HG03060 (cell line): ENCODE data around the gene MAP4K2.

Experiments used
- ATAC-seq: cut with Tn5 transposase; IDR thresholded peaks from one replicate; pipeline ENCODE4 v1.9.1; 2021; ENCODE audit warnings: low read depth, moderate number of reproducible peaks; ENCODE audit not compliant: unreplicated experiment

MAP4K2 gene

DNA sequence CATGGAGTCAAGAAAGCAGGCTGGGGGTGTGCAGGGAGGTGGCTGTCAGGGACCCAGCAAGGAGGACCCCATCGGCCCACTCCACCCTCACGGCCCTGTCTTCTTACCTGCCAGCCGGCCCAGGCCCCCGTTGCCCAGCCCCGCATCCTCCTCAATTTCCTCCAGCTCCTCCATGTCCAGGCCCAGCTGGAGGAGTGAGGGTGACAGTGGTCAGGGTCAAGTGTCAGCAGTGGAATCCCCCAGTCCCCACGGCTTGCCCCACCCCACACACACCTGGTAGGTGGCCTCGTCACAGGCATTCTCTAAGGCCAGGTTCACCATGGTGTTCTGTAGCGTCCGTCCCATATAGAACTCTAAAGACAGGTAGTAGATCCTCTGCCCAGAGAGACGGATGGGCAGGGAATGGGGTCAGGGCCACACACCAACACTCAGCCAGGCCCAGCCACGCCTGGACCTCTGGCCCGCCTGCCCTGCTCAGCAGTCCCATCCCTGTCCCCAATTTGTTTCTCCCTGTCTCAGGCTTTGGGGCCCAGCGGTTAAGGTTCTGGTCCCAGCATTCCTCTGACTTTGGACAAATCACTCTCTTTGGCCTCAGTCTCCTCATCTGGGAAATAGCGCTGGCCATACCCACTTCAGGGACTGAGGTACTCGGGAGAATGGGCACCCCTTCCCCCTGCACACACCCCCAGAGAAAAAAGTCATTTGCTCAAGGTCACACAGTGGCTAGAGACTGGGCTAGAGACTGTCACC, 44.5 kb downstream of the MAP4K2 start:
- no peak for ATAC-seq

DNA sequence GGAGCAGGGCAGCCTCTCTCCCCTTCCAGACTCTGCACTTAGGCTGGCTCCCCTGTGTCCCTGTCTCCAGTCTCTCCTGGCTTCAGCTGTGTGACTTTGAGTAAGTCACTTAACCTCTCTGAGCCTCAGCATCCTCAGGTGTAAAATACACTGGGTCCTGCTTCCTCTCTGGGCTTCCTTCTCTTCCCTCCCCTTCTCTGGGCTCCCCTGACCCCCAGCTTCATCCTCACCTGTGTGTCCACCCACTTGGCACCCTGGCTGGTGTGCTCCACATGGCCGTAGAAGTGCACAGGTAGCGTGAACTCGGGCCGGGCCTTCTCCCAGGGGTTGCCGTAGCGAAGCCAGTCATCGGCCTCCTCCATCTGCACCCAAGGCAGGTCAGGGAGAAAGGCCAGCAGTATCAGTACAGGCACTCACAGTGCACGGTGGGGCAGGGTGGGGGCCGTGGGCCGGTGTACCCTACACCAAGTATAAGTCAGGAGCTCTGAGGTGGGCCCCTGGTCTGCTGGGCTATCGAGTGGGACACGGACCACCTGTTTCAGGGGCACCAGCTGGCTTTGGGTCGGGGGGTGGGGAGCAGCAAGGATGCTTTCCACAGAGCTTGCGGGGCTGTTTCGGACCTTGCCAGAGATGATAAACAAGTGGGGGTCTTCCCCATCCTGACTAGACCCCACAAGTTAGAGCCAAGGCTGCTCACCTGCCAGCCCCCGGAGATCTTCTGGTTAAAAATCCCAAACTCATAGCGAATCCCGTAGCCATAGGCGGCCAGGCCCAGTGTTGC, 45.3 kb downstream of the MAP4K2 start:
- no peak for ATAC-seq

DNA sequence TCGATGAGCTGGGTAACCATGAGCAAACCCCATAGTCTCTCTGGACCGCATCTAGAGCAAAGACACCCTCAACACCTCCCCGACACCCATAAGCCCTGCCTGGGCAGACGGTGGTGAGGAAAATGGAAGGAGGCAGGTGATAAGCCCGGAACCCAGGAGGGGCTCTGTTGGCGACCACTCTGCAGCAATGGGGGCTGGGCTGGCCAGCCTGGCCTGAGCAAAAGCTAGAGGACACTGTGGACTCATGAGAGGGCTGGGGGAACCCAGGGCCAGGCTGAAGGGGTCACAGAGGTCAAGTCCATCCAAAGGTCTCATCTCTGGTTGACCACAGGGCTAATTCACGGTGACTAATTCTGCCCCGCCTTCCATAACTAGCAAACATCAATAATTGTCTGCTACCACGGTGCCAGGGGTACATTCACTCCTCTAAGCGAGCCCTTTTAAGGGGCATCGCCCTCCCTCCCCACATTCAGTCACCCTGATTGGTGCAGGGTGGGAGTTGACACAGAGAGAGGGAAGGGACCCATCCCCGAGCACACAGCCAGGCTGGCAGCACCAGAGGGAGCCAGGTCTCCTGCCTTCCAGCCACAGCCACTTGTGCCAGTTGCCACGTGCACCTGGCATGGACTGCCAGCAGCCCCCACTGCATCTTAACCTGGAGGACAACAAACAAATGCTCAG, 47.2 kb downstream of the MAP4K2 start:
- ATAC-seq = no peak

DNA sequence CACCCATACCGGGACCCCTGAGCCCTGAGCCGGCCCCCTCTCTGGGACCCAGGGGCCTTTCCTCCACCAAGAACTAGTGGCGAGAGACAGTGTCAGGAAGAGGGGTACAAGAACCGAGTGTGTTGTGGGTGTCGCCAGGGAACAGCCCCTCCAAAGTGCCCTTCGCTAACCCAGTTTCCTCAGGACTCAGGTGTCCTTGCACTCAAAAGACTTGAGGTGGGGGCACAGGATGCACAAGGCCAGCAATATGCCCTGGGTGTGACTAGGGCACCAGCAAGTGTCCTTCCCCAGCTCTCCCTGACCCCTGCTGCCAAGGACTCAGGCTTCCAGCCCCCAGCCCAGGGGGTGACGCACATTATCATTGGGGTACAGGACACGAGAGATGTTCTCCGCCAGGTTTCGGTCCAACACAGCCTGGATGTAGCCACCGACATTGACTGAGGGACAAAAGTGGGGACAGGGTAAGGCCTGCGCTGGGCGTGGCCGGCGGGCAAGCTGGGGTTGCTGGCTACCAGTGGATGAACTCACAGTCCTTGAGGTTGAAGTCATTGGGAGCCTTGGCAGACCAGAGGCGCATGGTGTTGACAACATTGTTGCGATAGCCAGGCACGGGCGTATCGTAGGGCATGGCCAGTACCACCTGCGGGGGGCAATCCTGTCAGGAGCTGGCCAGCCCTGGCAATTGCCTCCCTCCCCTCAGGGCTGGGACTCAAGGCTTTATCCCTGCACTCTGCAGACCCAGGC, 47.9 kb downstream of the MAP4K2 start:
- ATAC-seq = no peak

DNA sequence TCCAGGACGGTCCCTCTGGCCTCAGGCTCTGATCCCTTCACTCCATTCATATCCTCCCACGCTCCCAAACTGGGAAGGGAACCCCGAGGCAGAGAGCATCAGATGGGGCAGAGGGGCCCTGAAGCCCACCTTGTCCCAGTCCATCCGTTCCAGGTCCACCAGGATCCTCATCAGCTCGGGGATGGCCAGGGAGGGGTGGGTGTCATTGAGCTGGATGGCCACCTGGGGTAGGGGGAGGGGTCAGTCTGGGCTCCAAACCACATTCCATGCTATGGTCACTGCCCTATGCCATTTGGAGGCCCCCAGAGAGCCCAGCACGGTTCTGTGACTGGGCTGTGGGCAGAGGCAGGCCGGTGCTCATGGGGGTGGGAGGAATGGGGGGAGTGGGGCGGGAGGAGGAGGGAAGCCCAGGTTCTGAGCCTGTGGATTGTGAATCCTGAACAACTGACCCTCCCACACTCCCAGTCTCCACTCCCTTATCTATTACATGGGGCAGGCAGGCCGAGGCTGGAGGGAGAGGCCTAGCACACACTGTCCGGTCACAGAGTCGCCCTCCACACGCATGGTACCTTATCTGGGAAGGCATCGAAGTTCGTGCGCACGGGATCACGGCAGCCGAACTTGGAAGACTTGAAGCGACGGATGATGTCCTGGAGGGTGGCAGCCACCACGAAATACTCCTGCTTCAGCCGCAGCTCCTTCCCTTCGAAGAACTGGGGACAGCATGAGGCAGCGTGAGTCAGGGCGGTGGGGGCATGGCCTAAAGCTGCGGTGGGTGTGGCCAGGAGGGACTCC, 48.7 kb downstream of the MAP4K2 start:
- ATAC-seq = no peak

DNA sequence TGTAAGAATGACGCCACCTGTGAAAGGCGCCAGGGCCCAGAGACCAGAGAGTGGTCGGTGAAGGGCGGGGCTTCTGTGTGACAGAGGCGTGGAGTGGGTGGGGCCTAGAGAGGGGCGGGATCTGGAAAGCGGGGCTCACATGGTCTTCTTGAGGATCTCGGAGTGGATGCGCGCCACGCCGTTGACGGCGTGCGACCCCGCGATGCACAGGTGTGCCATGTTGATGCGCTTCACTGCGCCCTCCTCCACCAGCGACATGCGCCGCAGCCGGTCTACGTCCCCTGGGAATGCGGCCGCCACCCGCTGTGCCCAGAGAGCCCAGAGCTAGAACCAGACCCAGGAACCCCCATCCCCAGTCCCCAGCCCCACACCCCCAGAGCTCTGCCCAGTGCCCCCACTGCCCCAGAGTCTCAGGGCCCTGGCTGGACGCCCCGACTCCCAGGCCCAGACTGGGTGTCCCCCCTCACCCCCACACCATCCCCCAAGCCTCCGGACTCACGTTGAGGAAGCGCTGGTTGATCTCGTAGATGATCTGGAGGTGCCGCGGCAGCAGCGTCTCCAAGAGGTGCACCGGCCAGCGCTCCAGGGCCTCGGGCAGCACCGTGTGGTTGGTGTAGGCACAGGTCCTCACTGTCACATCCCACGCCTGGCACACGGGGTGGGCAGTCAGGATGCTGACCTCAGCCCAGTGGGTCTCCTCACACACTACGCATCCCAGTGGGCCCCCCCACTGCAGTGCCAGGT, 49.5 kb downstream of the MAP4K2 start:
- ATAC-seq = no peak

DNA sequence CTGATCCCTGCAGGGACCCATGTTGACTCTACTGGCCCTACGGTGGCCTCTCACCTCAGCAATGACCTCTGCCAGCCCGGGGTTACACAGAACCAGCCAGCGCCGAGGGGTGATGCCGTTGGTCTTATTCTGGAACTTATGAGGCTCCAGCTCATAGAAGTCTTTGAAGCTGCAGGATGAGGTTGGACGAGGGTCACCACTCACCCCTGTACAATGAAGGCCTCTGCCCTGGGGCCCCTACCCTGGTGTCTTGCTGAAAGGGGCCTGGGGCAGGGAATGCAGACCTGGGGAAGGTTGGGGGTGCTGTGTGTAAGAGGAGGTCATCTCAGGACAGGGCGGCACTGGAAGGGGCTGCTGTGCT, 50.0 kb downstream of the MAP4K2 start:
- no peak for ATAC-seq

DNA sequence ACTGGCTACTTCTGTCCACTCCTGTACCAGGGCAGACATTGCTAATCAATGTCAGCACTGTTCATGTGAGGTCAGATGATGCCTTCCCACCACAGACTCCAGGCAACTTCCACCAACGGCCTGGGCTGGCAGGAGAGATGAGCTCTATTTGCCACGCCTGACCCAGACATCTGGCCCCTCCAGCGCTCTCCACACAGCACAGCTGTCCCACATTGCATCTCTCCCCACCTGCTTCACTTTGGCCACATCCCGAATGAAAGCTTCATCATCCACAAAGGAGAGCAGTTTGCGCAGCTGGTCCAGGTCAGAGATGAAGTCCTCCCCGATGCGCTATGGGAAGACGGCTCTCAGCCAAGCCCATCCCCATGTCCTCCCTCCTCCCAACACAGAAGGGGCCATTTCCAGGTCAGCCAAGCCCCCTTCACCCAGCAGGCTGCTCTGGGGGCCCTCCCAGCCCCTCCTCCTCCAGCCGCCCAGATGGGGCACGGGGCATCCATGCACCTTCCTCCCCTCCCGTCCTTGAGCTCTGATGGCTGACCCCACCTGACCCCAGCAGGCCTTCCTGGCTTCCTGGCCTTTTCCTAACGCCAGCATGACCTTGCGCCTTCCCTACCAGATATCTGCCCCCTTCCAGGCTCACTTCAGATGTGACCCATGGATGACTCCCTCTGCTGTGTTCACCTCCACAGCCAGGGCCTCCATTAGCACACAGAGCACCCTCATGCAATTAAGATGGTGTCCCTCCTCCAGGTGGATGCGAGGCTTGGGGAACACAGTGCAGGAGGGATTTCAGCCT, 50.6 kb downstream of the MAP4K2 start:
- ATAC-seq = no peak

DNA sequence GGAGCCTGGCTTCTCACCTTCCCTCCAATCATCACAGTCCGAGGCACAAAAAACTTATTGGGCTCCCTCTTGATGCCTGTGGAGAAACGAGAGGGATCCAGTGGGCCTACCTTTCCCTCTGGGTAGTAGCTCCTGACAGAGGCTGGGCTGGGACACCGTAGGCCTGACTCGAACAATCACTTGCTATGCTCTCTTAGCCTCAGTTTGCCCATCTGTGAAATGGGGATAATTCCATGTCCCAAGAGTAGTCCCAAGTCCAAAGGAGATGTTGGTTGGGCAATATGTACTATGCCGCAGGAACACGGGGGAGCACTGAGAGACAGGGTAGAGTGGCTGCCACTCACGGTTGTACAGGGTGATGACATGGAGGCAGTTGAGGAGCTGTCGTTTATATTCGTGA, 51.4 kb downstream of the MAP4K2 start:
- no peak for ATAC-seq

DNA sequence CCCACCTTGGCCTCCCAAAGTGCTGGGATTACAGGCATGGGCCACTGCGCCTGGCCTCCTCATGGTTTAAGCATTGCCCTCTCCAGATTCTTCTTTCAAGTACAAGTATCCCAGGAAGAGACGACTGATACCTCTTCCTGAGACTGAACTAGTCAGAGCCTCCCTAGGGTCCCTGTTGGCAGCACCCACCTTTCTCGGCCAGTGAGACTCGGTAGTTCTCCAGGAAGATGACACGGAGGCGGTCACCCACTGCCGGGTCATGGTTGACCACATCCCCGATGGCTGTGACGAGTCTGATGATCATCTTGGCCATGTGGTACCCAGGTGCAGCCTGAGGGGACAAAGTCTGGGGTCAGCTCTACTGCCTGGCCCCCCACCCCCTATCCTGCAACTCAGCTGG, 51.9 kb downstream of the MAP4K2 start:
- ATAC-seq = no peak

DNA sequence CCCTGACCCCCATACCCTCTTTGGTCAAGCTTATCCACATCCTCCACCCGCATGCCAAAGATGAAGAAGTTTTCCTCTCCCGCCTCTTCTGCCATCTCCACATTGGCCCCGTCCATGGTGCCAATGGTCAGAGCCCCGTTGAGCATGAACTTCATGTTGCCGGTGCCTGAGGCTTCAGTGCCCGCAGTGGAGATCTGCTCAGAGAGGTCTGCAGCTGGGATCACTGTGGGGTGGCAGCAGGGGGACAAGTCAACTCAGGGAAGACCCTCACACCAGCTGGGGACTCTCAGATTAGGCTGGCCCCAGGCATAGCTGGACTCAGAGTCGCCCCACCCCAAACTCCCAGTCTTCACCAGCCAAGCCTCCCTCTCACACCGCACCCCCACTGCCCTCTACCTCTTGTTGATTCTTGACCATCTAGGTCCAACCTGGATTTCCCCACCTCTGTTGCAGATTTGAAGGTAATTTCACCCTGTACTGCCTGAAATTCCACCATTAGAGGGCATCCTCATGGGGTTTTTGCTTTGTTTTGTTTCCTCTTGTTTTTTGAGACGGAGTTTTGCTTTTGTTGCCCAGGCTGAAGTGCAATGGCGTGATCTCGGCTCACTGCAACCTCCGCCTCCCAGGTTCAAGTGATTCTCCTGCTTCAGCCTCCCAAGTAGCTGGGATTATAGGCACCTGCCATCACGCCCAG, 52.5 kb downstream of the MAP4K2 start:
- ATAC-seq = no peak

DNA sequence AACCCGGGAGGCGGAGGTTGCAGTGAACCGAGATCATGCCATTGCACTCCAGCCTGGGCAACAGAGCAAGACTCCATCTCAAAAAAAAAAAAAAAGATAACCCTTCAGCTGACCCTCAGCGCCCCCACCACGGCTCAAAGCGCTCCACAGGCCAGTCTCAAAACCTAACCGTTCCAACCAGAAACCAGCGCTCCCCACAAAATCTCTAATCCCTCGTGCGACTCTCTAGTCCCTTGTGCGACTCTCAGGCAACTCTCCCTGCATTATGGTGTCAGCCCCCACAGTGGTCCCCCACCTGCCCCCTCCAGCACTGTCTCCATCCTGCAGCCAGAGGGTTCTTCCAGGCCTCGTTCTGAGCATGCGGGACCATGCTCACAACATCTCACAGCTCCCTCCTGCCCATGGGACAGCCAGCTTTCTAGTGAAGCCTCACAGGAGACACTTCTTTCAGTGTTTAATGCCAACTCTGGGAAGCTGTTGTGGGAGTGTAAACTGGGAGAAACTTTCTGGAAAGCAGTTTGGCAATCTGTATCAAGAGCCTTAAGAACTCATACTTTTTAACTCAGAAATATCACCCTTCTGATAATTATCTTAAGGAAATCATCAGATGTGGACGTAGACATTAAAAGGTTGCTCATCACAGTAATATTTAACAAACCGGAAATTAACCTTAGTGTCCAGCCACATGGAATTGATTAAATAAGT, 54.9 kb downstream of the MAP4K2 start:
- ATAC-seq = no peak

DNA sequence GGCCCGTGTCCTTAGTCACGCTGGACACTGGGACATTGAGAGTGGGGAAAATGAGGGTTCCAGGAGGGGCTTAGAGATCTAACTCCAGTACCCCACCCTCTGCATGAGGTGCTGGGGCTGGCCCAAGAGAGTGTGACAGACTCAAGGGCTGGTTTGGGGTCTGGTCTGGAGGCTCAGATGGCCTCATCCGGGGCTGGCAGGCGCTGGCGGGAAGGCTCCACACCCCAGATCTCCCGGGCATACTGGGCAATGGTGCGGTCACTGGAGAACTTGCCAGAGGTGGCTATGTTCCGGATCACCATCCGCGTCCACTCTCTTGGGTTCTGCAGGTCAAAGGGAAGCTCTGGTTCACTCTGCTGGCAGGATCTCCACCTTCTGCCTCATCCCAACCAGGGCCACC, 56.5 kb downstream of the MAP4K2 start:
- ATAC-seq = no peak

DNA sequence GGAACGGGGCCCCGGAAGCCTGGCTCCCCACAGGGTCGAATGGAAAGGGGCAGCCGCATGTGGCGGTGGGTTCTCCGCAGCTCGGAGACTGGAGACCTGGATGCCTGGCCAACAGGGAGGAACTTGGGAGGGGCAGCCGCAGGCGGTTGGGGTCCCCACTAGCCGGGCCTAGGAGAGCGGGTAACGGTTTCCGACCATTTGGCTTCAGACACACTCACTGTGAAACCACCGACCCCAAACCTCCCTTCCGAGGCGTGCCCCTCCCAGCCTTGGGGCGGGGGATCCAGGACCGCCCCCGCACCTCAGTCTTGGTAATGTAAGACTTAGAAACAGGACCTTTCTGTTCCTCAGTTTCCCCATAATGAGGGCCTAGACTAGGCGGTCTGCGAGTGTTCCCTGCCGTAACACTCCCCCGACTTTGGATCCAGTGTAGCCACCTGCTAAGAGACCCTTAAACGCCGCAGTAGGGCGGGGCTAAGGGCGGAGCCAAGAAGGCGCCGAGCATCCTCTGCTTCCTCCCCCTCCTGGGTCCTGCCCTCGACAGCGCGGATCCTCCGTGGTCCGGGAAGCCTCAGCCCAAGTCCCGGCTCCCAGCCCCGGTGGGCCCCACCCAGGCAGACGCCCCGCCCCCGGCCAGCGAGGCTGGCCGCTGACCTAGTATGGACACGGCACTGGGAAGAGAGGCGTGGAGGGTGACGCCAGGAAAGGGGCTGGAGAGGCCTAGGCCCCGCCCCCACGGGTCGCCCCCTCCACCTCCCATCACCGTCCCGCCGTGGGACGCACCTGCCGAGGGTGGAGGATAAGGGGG, 57.3 kb downstream of the MAP4K2 start:
- no peak for ATAC-seq

DNA sequence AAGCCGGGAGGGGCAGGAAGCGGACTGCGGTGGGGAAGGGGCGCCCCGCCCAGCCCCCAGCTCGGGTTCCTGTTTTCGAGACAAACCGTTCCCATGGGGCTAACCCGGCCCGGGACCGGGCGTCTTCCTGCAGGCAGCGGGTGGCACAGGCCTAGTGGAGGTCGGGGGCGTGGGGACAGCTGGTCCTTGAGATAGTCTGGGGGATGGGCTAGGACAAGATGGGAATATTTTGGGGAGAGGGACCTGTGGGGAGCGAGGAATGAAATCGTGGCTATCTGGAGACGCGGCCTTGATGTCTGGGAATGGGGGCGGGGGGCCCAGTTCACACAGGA, 57.9 kb downstream of the MAP4K2 start:
- no peak for ATAC-seq

DNA sequence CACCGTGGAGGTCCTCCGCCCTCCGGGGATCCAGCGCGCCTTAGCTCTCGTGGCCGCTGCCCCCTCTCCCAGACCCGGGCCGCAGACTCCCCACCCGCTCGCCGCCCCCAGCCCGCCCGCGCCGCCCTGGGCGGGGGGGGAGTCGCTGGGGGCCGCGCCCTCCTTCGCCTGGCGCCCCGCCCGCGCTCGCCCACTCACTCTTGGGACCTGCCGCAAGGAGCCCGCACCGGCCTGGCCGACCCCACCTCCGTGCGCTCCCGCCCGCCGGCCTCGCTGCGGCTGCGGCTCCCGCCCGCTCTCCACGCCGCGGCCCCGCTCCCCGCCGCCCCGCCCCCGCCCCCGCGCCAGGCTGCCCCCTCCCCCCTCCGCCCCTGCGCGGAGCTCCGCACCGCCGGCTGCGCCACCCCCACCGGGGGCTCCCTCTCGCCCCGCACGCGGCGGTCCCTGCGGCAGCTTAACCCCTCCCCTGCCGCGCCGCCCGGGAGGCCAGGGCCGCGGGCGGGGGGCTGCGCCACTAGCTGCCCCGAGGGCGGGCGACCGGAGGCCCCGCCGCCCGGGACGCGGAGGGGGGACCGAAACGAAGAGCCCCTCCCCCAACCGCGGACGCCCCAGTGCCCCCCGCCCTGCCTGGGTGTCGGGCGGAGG, 58.3 kb downstream of the MAP4K2 start:
- ATAC-seq = no peak
